NAMALWA (cell line): ENCODE data around the gene SH3GL2.

Experiments used
- DNase-seq: peaks from one replicate; pipeline ENCODE4 v3.0.0-alpha.2; 2015; ENCODE audit warnings: low spot score

Gene SH3GL2

DNA sequence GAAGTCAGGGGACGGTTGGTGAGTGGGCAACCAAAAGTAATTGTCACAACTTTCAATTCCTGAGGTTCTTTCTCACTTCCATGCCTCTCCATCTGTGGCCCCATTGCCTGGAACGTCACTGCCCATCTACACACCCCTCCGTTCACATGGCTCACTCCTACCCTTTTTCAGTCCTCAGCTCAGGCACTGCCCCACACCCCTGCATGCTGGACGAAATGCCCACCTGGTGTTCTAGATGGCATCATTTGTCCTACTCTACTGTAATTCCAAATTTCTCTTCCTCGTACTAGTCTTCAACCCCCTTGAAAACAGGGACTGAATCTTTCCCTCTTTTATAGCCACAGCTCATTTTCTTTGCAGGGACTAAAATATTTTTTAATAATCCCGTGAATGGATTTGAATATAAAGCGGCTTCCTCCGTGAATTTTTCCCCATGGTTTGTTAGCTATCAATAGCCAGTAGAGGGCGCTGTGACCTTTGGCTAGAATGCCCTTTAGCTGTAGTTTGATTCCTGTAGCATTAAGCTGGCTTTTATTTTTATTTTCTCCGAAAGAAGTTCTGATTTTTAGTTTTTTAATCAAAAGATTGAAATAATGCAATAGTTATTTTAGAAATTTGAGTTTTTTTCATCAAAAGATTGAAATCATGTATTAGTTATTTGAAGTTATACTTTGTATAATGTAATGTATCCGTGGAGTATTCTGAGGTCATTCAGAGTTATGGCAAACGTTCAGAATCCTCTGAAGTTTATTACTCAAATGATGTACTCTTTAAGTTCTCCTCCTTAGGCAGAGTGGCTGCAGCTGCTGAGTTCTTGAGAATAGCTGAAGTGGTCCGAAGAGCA, 232.1 kb downstream of the SH3GL2 start:
- DNase-seq = peak; percentile 67

DNA sequence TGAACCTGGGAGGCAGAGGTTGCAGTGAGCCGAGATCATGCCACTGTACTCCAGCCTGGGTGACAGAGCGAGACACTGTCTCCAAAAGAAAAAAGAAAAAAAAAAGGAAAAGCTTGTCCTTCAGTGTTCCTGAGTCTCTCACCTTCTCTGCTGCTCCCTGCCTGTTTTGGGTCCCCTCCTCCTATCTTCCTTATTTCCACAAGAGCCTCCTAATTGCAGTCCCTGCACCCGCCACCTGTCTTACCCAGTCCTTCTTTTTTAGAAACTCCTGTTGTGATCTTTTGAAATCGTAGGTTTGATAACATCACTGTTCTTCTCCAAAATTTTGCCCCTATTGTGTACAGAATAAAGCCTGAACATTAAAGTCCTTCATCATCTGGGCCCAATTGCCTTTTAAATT, 234.9 kb downstream of the SH3GL2 start:
- no peak for DNase-seq

DNA sequence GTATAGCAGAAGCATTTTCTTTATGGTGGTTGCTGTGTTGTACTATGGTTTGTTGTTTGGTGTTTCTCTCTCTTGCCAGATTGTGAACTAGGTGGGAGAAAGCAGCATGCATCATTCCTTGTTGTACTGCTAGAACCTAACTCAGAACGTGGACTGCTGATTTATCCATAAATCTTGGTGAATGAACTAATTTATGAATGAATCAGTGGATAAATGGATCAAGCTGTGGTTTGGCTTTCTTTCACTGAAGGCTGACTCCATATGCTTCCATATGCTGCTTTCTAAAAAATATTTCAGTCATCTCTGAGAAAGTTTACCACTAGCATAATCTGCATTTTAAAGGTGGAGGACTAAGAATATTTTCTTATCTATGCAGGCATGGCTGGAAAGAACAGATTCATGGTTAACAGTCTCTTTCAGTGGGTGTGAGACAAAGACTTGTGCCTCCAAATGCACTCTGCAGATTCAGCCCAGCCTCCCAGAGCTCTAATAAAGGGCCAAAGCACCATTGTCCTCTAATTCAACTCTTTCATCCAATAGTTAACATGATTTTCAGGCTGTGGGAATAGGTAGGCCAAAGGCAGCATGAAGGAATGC, 237.7 kb downstream of the SH3GL2 start:
- DNase-seq = no peak

- no peak for DNase-seq
Observed at GRCh38 chr9:17824191-17824590, 245.3 kb downstream of the SH3GL2 start.

- DNase-seq = no peak
Observed at GRCh38 chr9:17824616-17825264, 245.9 kb downstream of the SH3GL2 start.

DNA sequence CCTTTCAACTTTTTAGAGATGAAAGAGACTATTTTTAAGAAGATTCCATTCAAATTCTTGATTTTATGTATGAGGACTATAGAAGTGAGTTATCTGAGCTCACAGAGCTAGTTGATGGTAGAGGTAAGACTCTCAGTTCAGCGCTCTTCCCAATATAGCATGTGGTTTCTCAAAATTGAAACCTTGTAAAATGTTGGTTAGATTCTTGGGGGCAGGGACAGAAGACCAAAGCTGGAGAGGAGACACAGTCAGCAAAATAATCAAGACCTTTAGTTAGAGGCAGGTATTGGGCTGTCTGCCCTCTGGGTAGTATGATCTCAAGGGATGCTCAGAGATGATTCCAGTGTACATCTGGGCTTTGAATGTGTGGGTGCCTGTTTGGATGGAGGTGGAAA, 246.4 kb downstream of the SH3GL2 start:
- no peak for DNase-seq

DNA sequence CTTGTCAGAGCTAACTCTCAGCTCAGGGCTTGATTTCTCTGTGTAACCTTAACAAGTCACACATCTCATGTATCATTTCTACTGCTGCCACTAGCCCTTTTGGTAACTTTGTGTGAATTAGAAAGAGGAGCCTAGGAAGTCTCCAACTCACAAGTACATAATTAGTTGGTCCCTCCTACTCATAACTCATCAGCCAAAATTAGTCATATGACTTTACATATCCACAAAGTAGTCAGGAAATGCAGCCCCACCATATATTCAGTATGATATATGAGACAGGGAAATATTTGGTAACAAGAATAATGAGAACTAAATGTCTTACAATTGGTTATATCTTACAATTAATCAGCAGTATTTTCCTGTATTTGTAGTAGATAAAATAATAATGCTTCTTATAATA, 250.2 kb downstream of the SH3GL2 start:
- DNase-seq = no peak

DNA sequence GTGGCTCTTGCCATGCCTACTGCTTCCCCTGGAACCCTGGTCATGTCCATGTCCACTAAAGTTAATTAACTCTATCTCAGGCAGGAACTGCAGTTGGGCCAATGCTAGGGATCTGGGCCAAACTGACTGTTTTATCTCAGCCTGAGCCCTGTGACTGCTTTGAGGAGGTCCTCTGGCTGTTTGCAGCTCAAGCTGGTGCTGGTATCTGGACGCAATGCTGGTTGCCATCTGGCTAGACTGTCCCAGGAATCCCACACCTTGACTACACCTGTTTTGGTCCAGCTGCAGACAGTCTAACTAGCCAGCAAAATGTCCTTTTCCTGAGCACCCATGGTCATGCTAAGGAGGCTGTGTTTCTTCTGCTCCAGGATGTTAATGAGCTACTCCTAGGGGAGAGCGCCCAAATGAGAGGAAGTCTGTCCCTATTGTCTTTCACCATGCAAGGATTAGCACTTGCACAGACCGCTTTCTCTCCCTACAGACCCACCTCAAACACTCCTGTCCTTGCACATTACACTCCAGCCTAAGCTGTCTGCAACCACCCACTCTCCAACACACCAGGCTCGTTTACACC, 251.0 kb downstream of the SH3GL2 start:
- DNase-seq = no peak

- no peak for DNase-seq
Observed at GRCh38 chr9:17832812-17833211, 253.9 kb downstream of the SH3GL2 start.

- DNase-seq = no peak
Observed at GRCh38 chr9:17833846-17834245, 255.0 kb downstream of the SH3GL2 start.

DNA sequence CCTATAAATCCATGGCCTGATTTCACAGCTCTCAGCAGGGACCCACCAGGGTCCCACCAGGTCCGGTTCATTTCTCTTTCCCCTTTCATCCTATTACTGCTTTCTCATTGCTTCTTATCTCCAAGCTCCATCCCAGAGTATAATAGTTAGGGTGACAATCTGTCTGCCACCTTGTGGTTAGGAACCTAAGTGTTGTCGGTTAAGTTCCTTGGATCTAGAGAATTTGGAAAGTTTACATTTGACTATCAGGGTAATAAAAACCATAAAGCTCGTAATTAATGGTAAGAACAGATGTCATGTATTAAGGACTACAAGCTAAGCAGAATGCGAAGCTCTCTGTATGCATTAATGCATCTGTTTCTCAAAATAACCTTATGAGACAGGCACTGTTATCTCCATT, 259.1 kb downstream of the SH3GL2 start:
- DNase-seq = no peak

GRCh38 chr9:17839776-17840175, 260.9 kb downstream of the SH3GL2 start:
- DNase-seq = no peak

GRCh38 chr9:17843236-17843635, 264.4 kb downstream of the SH3GL2 start:
- DNase-seq = no peak
